ENCODE measurements around the gene SRSF3. TPM values are rescaled to one million over a fixed set of nuclear protein-coding genes. Genes with fewer than 3 reads are reported as not detected.
"Not testable (repeated sequence)": the region's sequence is repeated elsewhere in the genome, so short reads cannot be mapped to it uniquely, and the experiment has no call there.

The SRSF3 gene
- total and polyA plus RNA-seq, 3 experiments from 2014 or later = 370 to 579 (median 572) TPM

DNA sequence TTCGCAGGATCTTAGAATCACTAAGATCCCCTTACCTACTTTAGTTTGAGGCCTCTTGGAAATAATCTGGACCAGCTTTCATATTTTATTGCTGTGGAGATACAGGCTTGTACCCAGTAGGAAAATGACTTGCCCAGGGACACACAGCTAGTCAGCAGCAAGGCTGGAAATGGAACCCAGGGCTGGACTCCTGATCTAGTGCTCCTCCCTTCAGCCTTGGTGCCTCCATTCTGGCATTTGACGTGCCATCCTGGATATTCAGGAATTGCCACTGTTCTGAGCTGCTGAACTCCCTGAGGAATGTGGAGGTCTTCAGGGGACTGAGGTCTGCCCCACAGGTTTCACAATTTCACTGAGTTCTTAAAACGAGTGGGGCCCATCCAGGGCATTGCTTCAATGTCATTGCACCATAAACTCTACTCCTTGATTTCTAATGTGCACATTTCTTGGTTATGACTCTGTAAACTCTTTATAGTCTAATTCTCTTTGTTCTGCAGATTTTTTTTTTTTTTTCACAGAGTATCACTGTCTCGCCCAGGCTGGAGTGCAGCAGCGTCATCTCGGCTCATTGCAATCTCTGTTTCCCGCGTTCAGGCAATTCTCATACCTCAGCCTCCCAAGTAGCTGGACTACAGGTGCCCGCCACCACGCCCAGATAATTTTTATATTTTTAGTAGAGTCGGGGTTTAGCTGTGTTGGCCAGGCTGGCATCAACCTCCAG is 57.7 kb downstream of the SRSF3 start:
- Histone ChIP-seq H3K27me3 (ENCODE audit: insufficient read depth, low read length, poor library complexity, severe bottlenecking) (peaks cover 3% of the 10 kb centered on the region), H3K9me3 (ENCODE audit: low read length) (no peaks in the 10 kb centered on the region), H3K36me3 (ENCODE audit: insufficient read depth, low read length) (no peaks in the 10 kb centered on the region), H3K4me3 (ENCODE audit: low read length) (no peak overlapping the region), H3K27ac (ENCODE audit: low read depth, low read length) (no peak overlapping the region), H3K4me1 (ENCODE audit: insufficient read depth, low read length) (no peaks in the 10 kb centered on the region)
- no peaks in the 10 kb centered on the region for H3K36me3 Mint-ChIP-seq
- no peaks in the 10 kb centered on the region for H3K4me1 Mint-ChIP-seq
- H3K27me3 Mint-ChIP-seq = peaks cover 7 to 36% of the 10 kb centered on the region in 2 donors
- no peak overlapping the region for H3K27ac Mint-ChIP-seq
- no peak overlapping the region for H3K4me3 Mint-ChIP-seq
- POLR2A ChIA-PET = no interaction called here
- DNase-seq = no peak
- H3K9me3 Mint-ChIP-seq = no peaks in the 10 kb centered on the region
- CTCF ChIA-PET = no interaction called here

DNA sequence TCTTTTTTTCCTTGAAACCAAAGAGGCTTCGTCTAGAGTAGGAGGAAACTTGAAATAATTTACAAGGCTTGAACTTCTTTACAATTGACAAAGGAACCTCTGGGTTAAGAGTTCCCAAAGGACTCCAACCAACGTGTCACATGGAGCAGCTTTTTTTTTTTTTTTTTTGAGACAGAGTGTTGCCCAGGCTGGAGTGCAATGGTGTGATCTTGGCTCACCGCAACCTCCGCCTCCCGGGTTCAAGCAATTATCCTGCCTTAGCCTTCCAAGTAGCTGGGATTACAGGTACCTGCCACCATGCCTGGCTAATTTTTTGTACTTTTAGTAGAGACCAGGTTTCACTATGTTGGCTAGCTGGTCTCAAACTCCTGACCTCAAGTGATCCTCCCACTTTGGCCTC is 60.3 kb downstream of the SRSF3 start:
- H3K4me1 Mint-ChIP-seq; DNase-seq; H3K27me3 ChIP-seq (ENCODE audit: insufficient read depth, low read length, poor library complexity, severe bottlenecking); H3K4me3 ChIP-seq (ENCODE audit: low read length); H3K4me1 ChIP-seq (ENCODE audit: insufficient read depth, low read length); H3K36me3 ChIP-seq (ENCODE audit: insufficient read depth, low read length); POLR2A ChIA-PET; H3K9me3 Mint-ChIP-seq; H3K27ac ChIP-seq (ENCODE audit: low read depth, low read length); H3K4me3 Mint-ChIP-seq; H3K36me3 Mint-ChIP-seq; H3K27ac Mint-ChIP-seq; H3K9me3 ChIP-seq (ENCODE audit: low read length): not testable (repeated sequence)
- H3K27me3 Mint-ChIP-seq = peaks cover 3 to 50% of the 10 kb centered on the region in 2 donors
- CTCF ChIA-PET = interaction anchor here (1.5 kb wide), 1 partner anchor 9 kb away, joined by 4 read pairs; no protein-coding TSS in a partner anchor

Other genes with a start within 250 kb of the SRSF3 start
- gene ETV7, start 206.7 kb upstream of the SRSF3 start, total RNA-seq = under 1 TPM; 0.61 to 0.78 TPM
- 2.4 TPM for gene ETV7, start 206.7 kb upstream of the SRSF3 start, polyA plus RNA-seq
- under 1 TPM in 1 of 2 experiments, not detected in 1; 0.20 TPM for gene PXT1, start 151.5 kb upstream of the SRSF3 start, total RNA-seq
- gene PXT1, start 151.5 kb upstream of the SRSF3 start, polyA plus RNA-seq = not detected
- gene KCTD20, start 151.4 kb upstream of the SRSF3 start, total RNA-seq = 10 to 100 TPM; 52.3 to 52.4 TPM
- gene KCTD20, start 151.4 kb upstream of the SRSF3 start, polyA plus RNA-seq = 41.4 TPM
- 10 to 100 TPM; 44.9 to 47.6 TPM for gene STK38, start 46.9 kb upstream of the SRSF3 start, total RNA-seq
- 110 TPM for gene STK38, start 46.9 kb upstream of the SRSF3 start, polyA plus RNA-seq
- 10 to 100 TPM; 64.7 to 66.4 TPM for gene CDKN1A, start 84.4 kb downstream of the SRSF3 start, total RNA-seq
- 1.6 TPM for gene CDKN1A, start 84.4 kb downstream of the SRSF3 start, polyA plus RNA-seq
- gene RAB44, start 103.5 kb downstream of the SRSF3 start, total RNA-seq = not detected
- gene RAB44, start 103.5 kb downstream of the SRSF3 start, polyA plus RNA-seq = not detected
- under 1 TPM; 0.29 to 0.59 TPM for gene CPNE5, start 245.1 kb downstream of the SRSF3 start, total RNA-seq
- 0.44 TPM for gene CPNE5, start 245.1 kb downstream of the SRSF3 start, polyA plus RNA-seq

All from CD8-positive, alpha-beta memory T cell (primary cell).